Karpas-422 (cell line): ENCODE measurements around the gene OR10G2. TPM values are rescaled to one million over a fixed set of nuclear protein-coding genes. Genes with fewer than 3 reads are reported as not detected.

Experiments used
- total RNA-seq: library from RNA; depleted of rRNA; stranded (reverse); fragments of >200 nt; shearing (Covaris generic); gene quantifications from 2 replicates; pipeline ENCODE4 v1.2.3, GENCODE V29; 2014; ENCODE audit warnings: low replicate concordance; rRNA removed

The OR10G2 gene
- total RNA-seq, 1 experiment from 2014 or later: not detected

Other genes with a start within 250 kb of the OR10G2 start
- gene CHD8, start 178.8 kb downstream of the OR10G2 start, total RNA-seq: 152 and 158 TPM in 2 replicates
- gene RAB2B, start 158.0 kb downstream of the OR10G2 start, total RNA-seq: 37.6 and 40.3 TPM in 2 replicates
- 32.3 and 56.7 TPM in 2 replicates for gene TOX4, start 157.7 kb downstream of the OR10G2 start, total RNA-seq
- gene METTL3, start 123.6 kb downstream of the OR10G2 start, total RNA-seq: 83.1 and 105 TPM in 2 replicates
- not detected in 2 replicates for gene SALL2, start 108.6 kb downstream of the OR10G2 start, total RNA-seq
- gene OR10G3, start 54.9 kb downstream of the OR10G2 start, total RNA-seq: not detected in 2 replicates
- gene OR4E2, start 18.9 kb upstream of the OR10G2 start, total RNA-seq: not detected in 2 replicates
- gene OR4E1, start 38.9 kb upstream of the OR10G2 start, total RNA-seq: not detected in 2 replicates